Activated CD4-positive, alpha-beta T cell treated with anti-CD3 and anti-CD28 coated beads for 36 hours (primary cell): Measurements from ENCODE around the gene ABHD6. TPM values are rescaled to one million over a fixed set of nuclear protein-coding genes. Genes with fewer than 3 reads are reported as not detected.
"Not testable (repeated sequence)": the region's sequence is repeated elsewhere in the genome, so short reads cannot be mapped to it uniquely, and the experiment has no call there.

Experiments used
- ATAC-seq: fragments of 200-7000 bp; cut with Tn5 transposase; one replicate; pipeline ENCODE4 v1.10.0; 2021; ENCODE audit warnings: mild to moderate bottlenecking, moderate library complexity
- CTCF ChIA-PET: fragments of 350-600 bp; sonication (Branson Sonifier 250); formaldehyde crosslinking; loops from one replicate; lab custom pipeline; 2021; ENCODE audit warnings: antibody characterized with exemption; lab: Charles Lee
- POLR2A ChIA-PET: fragments of 350-600 bp; sonication (Branson Sonifier 250); formaldehyde crosslinking; loops from one replicate; lab custom pipeline; 2021; ENCODE audit warnings: antibody characterized with exemption, inconsistent platforms; lab: Charles Lee
- DNase-seq: peaks from one replicate; pipeline ENCODE4 v3.0.0-alpha.2; 2020
- H3K27ac Mint-ChIP-seq: one replicate; pipeline ENCODE4 v1.8.0; 2021; ENCODE audit warnings: mixed read lengths
- H3K27me3 Mint-ChIP-seq: one replicate; pipeline ENCODE4 v1.8.0; 2021; ENCODE audit warnings: mixed read lengths
- H3K36me3 Mint-ChIP-seq: one replicate; pipeline ENCODE4 v1.8.0; 2021; ENCODE audit warnings: low read depth, mixed read lengths
- H3K4me1 Mint-ChIP-seq: one replicate; pipeline ENCODE4 v1.8.0; 2021; ENCODE audit warnings: mixed read lengths
- H3K4me3 Mint-ChIP-seq: one replicate; pipeline ENCODE4 v1.8.0; 2021; ENCODE audit warnings: mild to moderate bottlenecking, moderate library complexity, mixed read lengths
- H3K9me3 Mint-ChIP-seq: one replicate; pipeline ENCODE4 v1.8.0; 2021; ENCODE audit warnings: low read depth, mixed read lengths
- intact Hi-C, 2 experiments: fragments of 100-400 bp; cut with DNase I in 1 of 2; cut with micrococcal nuclease in 1 of 2; formaldehyde crosslinking; loops; one replicate each; pipeline versions ENCODE4 v1.14.2 to v1.15.1; 2022 to 2024; cut with DNase I, micrococcal nuclease
- total RNA-seq, 2 experiments: library from RNA; stranded (reverse); gene quantifications; one replicate each; pipeline ENCODE4 v1.2.3, GENCODE V29; 2021

The ABHD6 gene
- total RNA-seq, 2 experiments from 2014 or later, result 3.0 to 3.5 TPM

DNA sequence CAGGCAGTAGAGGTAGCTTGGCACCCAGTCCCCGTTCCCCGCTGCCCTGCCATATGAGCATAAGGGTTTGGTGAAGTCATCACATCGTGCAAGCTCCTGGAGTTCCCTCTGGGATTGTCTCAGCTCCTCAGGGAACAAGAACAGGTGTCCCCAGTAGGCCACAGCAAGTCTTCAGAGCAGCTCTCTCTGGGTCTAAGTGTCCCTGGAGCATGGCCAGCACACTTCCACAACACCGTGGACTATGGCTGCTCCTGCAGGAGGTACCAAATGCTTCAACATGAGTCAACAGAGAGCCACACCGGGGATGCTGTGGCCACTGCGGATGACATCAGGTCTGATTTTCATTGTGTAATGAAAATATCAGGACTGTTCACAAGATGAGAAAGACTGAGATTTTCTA is 23.1 kb downstream of the ABHD6 start:
- peaks cover 9% of the 10 kb centered on the region for H3K36me3 Mint-ChIP-seq
- POLR2A ChIA-PET, result no interaction called here
- peak; percentile 51 for ATAC-seq

DNA sequence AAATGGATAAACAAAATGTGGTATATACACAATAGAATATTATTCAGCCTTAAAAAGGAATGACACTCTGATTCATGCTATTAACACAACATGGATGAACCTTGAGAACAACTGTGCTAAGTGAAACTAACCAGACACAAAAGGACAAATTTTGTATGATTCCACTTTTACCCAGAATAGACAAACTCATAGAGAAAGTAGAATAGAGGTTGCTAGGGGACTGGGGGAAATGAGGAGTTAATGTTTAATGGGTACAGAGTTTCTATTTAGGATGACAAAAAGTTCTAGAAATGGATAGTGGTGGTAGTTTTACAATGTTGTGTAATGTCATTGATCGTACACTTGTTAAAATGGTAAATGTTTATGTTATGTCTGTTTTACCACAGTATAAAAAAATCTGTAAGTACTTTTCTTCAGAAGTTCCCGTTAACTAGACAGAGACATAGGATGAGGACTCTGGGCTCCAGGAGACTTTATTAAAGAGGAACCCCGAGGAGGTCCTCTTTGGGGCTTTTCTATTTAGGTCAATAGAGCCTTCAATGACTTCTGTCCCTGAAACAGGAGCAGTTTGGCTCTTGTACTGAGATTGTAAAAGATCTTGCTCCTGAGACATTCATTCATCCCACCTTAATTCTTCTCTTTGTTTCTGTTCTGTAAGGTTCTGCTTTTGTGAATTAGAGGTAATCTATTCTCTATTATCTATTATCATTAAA is 24.5 kb downstream of the ABHD6 start:
- Mint-ChIP-seq H3K27ac (no peak overlapping the region), H3K4me1 (no peaks in the 10 kb centered on the region), H3K4me3 (no peak overlapping the region), H3K36me3 (peaks cover 12% of the 10 kb centered on the region), H3K27me3 (no peaks in the 10 kb centered on the region), H3K9me3 (no peaks in the 10 kb centered on the region)
- DNase-seq, result no peak
- ChIA-PET POLR2A (no interaction called here), CTCF (no interaction called here)
- intact Hi-C loops, result no loop called here
- ATAC-seq, result peak; percentile 34

More for the DNA sequence above, 23.1 kb downstream of the ABHD6 start:
- CTCF ChIA-PET, result interaction anchor here (0.5 to 1.5 kb wide), 3 partner anchors 9 to 606 kb away, joined by 3 to 4 read pairs (median 3); no protein-coding TSS in a partner anchor
- no peak overlapping the region for H3K4me3 Mint-ChIP-seq
- peak; percentile 12 for DNase-seq
- H3K27me3 Mint-ChIP-seq, result no peaks in the 10 kb centered on the region
- H3K27ac Mint-ChIP-seq, result no peak overlapping the region
- H3K4me1 Mint-ChIP-seq, result no peaks in the 10 kb centered on the region
- no peaks in the 10 kb centered on the region for H3K9me3 Mint-ChIP-seq
- intact Hi-C loops, result no loop called here

DNA sequence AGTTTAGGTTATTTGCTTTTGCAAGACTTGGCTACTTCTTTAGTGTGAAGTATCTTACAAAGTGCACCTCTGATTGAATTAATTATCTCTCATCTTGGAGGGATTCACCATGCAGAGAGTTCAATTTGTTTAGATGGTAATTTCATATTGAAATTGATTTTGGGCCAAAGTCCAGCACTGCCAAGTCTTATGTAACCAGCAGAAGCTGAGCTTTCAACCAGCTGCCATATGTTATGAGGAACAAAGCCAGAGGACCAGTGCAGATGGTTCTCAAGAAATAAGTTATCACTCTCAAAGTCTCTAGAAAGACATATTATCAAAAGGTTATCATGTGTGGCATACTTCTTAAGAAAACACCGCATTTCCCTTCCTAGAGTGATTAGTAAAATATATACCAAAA is 29.0 kb downstream of the ABHD6 start:
- no peak for ATAC-seq
- no peak overlapping the region for H3K4me3 Mint-ChIP-seq
- H3K9me3 Mint-ChIP-seq, result no peaks in the 10 kb centered on the region
- no peak for DNase-seq
- H3K27ac Mint-ChIP-seq, result no peak overlapping the region
- CTCF ChIA-PET, result no interaction called here
- no peaks in the 10 kb centered on the region for H3K4me1 Mint-ChIP-seq
- POLR2A ChIA-PET, result interaction anchor here (0.7 kb wide), 1 partner anchor 20 kb away, joined by 3 read pairs; no protein-coding TSS in a partner anchor
- H3K27me3 Mint-ChIP-seq, result no peaks in the 10 kb centered on the region
- H3K36me3 Mint-ChIP-seq, result peaks cover 3% of the 10 kb centered on the region
- intact Hi-C loops, result no loop called here

DNA sequence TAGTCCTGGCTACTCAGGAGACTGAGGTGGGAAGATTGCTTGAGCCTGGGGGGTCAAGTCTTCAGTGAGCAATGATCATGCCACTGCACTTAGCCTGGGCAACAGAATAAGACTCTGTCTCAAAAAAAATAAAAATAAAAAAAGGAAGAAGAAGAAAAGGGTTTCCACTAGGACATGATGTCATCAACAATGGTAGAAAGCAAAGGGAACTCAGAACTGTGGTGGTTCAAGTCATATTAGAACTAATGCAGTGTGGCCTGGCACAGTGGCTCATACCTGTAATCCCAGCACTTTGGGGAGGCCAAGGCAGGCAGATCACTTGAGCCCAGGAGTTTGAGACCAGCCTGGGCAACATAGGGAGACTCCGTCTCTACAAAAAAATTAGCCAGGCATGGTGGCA is 30.0 kb downstream of the ABHD6 start:
- H3K4me1 Mint-ChIP-seq, DNase-seq, ATAC-seq, H3K36me3 Mint-ChIP-seq, H3K4me3 Mint-ChIP-seq, intact Hi-C loops, H3K27ac Mint-ChIP-seq, POLR2A ChIA-PET, H3K27me3 Mint-ChIP-seq, H3K9me3 Mint-ChIP-seq: not testable (repeated sequence)
- CTCF ChIA-PET, result interaction anchor here (0.7 kb wide), 1 partner anchor 38 kb away, joined by 3 read pairs; the partner anchor contains the start of genes HTD2 and RPP14

DNA sequence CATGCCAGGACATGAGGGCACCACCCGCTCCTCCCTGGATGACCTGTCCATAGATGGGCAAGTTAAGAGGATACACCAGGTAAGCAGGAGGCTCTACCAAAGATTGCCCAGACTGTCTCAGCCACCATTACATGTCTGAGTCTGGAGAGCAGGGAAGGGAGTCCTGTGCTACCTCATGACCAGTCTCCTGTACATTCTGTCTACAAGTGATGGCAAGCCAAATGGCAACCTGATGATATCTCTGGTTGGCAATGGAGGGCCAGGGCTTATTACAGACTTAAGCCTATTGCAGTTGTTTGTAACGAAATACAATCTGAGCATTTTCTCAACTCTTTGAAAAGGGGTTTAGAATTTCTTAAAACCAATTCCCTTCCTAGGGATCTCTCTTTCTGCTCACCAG is 31.8 kb downstream of the ABHD6 start:
- POLR2A ChIA-PET, result no interaction called here
- Mint-ChIP-seq H3K36me3 (peaks cover 9% of the 10 kb centered on the region), H3K27me3 (no peaks in the 10 kb centered on the region), H3K4me1 (peaks cover 11% of the 10 kb centered on the region), H3K9me3 (no peaks in the 10 kb centered on the region), H3K4me3 (no peak overlapping the region), H3K27ac (no peak overlapping the region)
- DNase-seq, result no peak
- CTCF ChIA-PET, result interaction anchor here (1.1 kb wide), 1 partner anchor 8 kb away, joined by 3 read pairs; no protein-coding TSS in a partner anchor
- intact Hi-C loops, result no loop called here
- no peak for ATAC-seq

DNA sequence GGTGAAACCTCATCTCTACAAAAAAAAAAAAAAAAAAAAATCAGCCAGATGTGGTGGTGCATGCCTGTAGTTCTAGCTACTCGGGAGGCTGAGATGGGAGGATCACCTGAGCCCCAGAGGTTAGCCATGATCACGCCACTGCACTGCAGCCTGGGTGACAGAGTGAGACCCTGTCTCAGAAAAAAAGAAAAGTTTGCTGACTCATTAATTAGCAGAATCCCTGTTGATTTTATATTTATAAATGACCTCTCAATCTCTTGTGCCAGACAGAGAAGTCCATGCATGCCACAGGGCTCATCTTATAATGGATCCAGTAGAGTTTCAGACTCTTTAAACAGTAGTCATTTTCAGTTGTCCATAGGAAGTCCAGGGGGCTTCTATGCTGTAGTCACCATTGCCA is 32.9 kb downstream of the ABHD6 start:
- DNase-seq (no peak), ATAC-seq (no peak)
- H3K27ac Mint-ChIP-seq, result no peak overlapping the region
- H3K27me3 Mint-ChIP-seq, result no peaks in the 10 kb centered on the region
- no peak overlapping the region for H3K4me3 Mint-ChIP-seq
- CTCF ChIA-PET, result interaction anchor here (1.0 to 2.4 kb wide), 3 partner anchors 9 to 93 kb away, joined by 3 to 11 read pairs (median 4); partner anchors contain the start of genes HTD2 and RPP14
- H3K9me3 Mint-ChIP-seq, result no peaks in the 10 kb centered on the region
- intact Hi-C loops, result no loop called here
- POLR2A ChIA-PET, result no interaction called here
- peaks cover 12% of the 10 kb centered on the region for H3K36me3 Mint-ChIP-seq
- H3K4me1 Mint-ChIP-seq, result peaks cover 11% of the 10 kb centered on the region

DNA sequence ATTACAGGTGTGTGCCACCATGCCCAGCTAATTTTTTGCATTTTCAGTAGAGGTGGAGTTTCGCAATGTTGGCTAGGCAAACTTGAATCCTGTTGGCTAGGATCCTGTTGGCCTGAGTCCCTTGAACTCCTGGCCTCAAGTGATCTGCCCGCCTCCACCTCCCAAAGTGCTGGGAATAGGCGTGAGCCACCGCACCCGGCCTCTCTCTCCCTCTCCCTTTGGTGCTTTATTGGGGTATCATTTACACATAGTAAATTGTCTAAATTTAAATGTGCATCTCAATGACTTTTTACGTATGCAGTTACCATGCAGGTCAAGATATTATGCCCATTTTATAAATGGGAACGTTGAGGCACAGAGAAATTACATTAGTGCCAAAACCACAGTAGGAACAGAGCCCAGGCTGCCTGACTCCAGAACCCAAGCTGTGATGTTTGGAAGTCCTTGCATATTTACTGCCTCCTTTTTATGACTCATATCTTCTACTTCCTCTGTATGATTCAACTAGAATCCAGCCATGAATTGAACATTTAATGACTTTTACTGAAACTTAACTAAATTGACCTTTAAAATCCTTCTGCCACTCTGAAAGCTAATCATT is 34.4 kb downstream of the ABHD6 start:
- POLR2A ChIA-PET, result no interaction called here
- intact Hi-C loops, result no loop called here

DNA sequence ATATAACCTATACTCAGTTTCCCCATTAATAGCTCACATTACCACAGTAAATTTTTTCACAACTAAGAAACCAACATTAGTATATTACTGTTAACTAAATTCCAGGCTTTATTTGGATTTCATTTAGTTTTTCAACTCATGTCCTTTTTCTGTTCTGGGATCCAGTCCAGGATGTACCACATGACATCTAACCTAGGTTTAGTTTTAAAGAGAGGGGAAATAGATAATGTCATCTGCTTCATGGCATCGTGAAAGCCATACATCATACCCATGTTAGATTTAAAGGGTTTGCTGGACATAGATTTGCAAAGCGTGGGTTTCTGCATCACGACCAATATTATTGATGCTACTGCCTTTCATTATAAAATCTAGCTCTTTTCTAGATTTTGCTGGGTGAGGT is 35.3 kb downstream of the ABHD6 start:
- Mint-ChIP-seq H3K27me3 (no peaks in the 10 kb centered on the region), H3K27ac (no peak overlapping the region), H3K9me3 (peaks cover 1% of the 10 kb centered on the region), H3K36me3 (peaks cover 19% of the 10 kb centered on the region), H3K4me3 (no peak overlapping the region), H3K4me1 (peaks cover 11% of the 10 kb centered on the region)
- no peak for ATAC-seq
- intact Hi-C loops, result no loop called here
- POLR2A ChIA-PET, result no interaction called here
- no peak for DNase-seq
- CTCF ChIA-PET, result interaction anchor here (0.5 to 1.8 kb wide), 5 partner anchors 11 to 86 kb away, joined by 3 to 6 read pairs (median 3); no protein-coding TSS in a partner anchor

More for the DNA sequence above, 34.4 kb downstream of the ABHD6 start:
- no peak overlapping the region for H3K4me3 Mint-ChIP-seq
- H3K36me3 Mint-ChIP-seq, result peaks cover 20% of the 10 kb centered on the region
- DNase-seq (peak; percentile 25), ATAC-seq (peak; percentile 80)
- H3K4me1 Mint-ChIP-seq, result peaks cover 11% of the 10 kb centered on the region
- H3K27ac Mint-ChIP-seq, result peak overlapping the region; percentile 24
- H3K27me3 Mint-ChIP-seq, result no peaks in the 10 kb centered on the region
- H3K9me3 Mint-ChIP-seq, result peaks cover 1% of the 10 kb centered on the region
- CTCF ChIA-PET, result interaction anchor here (0.8 to 2.4 kb wide), 5 partner anchors 8 to 86 kb away, joined by 3 to 11 read pairs (median 5); partner anchors contain the start of genes HTD2 and RPP14

DNA sequence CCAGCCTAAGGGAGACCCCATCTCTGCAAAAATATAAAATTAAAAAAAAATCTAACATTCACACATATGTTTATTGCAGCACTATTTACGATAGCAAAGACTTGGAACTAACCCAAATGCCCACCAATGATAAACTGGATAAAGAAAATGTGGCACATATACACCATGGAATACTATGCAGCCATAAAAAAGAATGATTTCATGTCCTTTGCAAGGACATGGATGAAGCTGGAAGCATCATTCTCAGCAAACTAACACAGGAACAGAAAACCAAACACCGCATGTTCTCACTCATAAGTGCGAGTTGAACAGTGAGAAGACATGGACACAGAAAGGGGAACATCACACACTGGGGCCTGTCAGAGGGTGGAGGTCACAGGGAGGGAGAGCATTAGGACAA is 35.8 kb downstream of the ABHD6 start:
- H3K4me3 Mint-ChIP-seq, DNase-seq, H3K27ac Mint-ChIP-seq, H3K9me3 Mint-ChIP-seq, H3K27me3 Mint-ChIP-seq, POLR2A ChIA-PET, intact Hi-C loops, ATAC-seq: not testable (repeated sequence)
- CTCF ChIA-PET, result interaction anchor here (0.5 to 2.3 kb wide), 4 partner anchors 10 to 47 kb away, joined by 3 to 6 read pairs (median 4); partner anchors contain the start of genes HTD2 and RPP14
- H3K4me1 Mint-ChIP-seq, result peaks cover 11% of the 10 kb centered on the region
- H3K36me3 Mint-ChIP-seq, result peaks cover 19% of the 10 kb centered on the region

DNA sequence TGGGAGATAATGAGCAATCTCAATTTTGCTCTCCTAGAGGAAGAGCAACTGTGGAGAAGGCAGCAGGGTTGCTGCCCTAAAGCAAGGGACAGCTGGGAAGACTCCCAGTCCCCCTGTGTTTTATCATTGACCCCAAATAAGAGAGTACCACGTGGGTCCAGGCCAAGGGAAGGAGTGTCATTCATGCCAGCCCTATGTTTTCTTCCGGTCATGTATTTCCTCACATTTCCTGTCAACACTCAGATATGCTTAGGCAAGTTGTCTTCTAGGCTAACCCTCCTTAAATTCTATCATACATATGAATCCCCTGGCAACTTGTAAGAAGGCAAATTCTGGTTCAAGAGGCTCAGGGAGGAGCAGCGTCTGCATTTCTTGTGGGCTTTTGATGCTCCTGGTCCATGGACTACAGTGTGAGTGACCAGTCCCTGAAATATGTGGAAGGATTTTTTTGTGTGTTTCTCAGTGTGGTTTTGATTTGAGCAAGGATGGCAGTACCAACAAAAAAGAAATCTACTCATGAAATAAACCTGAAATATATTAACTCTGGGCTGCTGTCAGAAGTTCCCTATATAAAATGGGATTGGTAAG is 36.5 kb downstream of the ABHD6 start:
- intact Hi-C loops, result no loop called here
- Mint-ChIP-seq H3K4me3 (no peak overlapping the region), H3K36me3 (peaks cover 19% of the 10 kb centered on the region), H3K9me3 (peaks cover 1% of the 10 kb centered on the region), H3K27ac (no peak overlapping the region), H3K27me3 (no peaks in the 10 kb centered on the region), H3K4me1 (peaks cover 11% of the 10 kb centered on the region)
- ChIA-PET POLR2A (no interaction called here), CTCF (interaction anchor here (0.6 to 2.3 kb wide), 2 partner anchors 32 to 255 kb away, joined by 3 to 5 read pairs; partner anchors contain the start of genes HTD2 and RPP14)
- DNase-seq (no peak), ATAC-seq (no peak)

DNA sequence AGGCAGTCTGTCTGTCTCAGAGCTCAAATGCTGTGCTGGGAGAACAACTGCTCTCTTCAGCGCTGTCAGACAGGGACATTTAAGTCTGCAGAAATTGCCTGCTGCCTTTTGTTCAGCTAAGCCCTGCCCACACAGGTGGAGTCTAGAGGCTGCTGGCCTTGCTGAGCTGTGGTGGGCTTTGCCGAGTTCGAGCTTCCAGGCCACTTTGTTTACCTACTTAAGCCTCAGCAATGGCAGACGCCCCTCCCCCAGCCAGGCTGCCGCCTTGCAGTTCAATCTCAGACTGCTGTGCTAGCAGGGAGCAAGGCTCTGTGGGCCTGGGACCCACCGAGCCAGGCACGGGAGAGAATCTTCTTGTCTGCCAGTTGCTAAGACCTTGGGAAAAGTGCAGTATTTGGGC is 43.5 kb downstream of the ABHD6 start:
- intact Hi-C loops, result no loop called here
- no peak for DNase-seq
- no peak for ATAC-seq
- Mint-ChIP-seq H3K9me3 (peaks cover 1% of the 10 kb centered on the region), H3K27ac (no peak overlapping the region), H3K27me3 (no peaks in the 10 kb centered on the region), H3K36me3 (peaks cover 11% of the 10 kb centered on the region), H3K4me3 (no peak overlapping the region), H3K4me1 (no peaks in the 10 kb centered on the region)
- ChIA-PET POLR2A (no interaction called here), CTCF (no interaction called here)
